H9 (cell line): ENCODE results near the gene PAM. TPM values are rescaled to one million over a fixed set of nuclear protein-coding genes. Genes with fewer than 3 reads are reported as not detected.

Source experiments
- DNase-seq: peaks from one replicate; pipeline ENCODE4 v3.0.0-alpha.2; 2017
- H2AFZ ChIP-seq: one replicate; pipeline ENCODE4 v1.6.1; 2013; ENCODE audit warnings: mild to moderate bottlenecking, low read length, control low read depth, moderate library complexity
- H2AK5ac ChIP-seq: 2 replicates; pipeline ENCODE4 v1.6.1; 2013; ENCODE audit warnings: low read length, control low read depth, mixed read lengths; ENCODE audit not compliant: insufficient read length
- H2BK120ac ChIP-seq: one replicate; pipeline ENCODE4 v1.6.1; 2013; ENCODE audit warnings: low read depth, mild to moderate bottlenecking, low read length, control low read depth, inconsistent platforms; ENCODE audit not compliant: poor library complexity, severe bottlenecking
- H2BK12ac ChIP-seq: 2 replicates; pipeline ENCODE4 v1.6.1; 2013; ENCODE audit warnings: low read length, control low read depth, mixed read lengths, low read depth; ENCODE audit not compliant: insufficient read length
- H2BK15ac ChIP-seq: 2 replicates; pipeline ENCODE4 v1.6.1; 2013; ENCODE audit warnings: low read depth, low read length, control low read depth
- H2BK20ac ChIP-seq: one replicate; pipeline ENCODE4 v1.6.1; 2013; ENCODE audit warnings: low read depth, mild to moderate bottlenecking, low read length, control low read depth, inconsistent platforms; ENCODE audit not compliant: poor library complexity, severe bottlenecking
- H2BK5ac ChIP-seq: 2 replicates; pipeline ENCODE4 v1.6.1; 2013; ENCODE audit warnings: low read length, control low read depth, mixed read lengths; ENCODE audit not compliant: insufficient read length
- H3K14ac ChIP-seq: 2 replicates; pipeline ENCODE4 v1.6.1; 2013; ENCODE audit warnings: low read length, control low read depth; ENCODE audit not compliant: insufficient read depth
- H3K18ac ChIP-seq: 2 replicates; pipeline ENCODE4 v1.6.1; 2013; ENCODE audit warnings: low read depth, mild to moderate bottlenecking, mixed read lengths, low read length, control low read depth; ENCODE audit not compliant: insufficient read length
- H3K23ac ChIP-seq: 2 replicates; pipeline ENCODE4 v1.6.1; 2013; ENCODE audit warnings: low read length, control low read depth, mixed read lengths, low read depth; ENCODE audit not compliant: insufficient read length
- H3K23me2 ChIP-seq: 2 replicates; pipeline ENCODE4 v1.6.1; 2013; ENCODE audit warnings: low read depth, mild to moderate bottlenecking, mixed read lengths, low read length, control low read depth; ENCODE audit not compliant: insufficient read length, poor library complexity, severe bottlenecking
- H3K27ac ChIP-seq: 2 replicates; pipeline ENCODE4 v1.5.1; 2013; ENCODE audit warnings: low read length, control low read depth, mixed read lengths, low read depth; ENCODE audit not compliant: insufficient read length
- H3K27me3 ChIP-seq: 2 replicates; pipeline ENCODE4 v1.6.1; 2013; ENCODE audit warnings: low read length, control low read depth, inconsistent platforms; ENCODE audit not compliant: insufficient read depth
- H3K4ac ChIP-seq: 2 replicates; pipeline ENCODE4 v1.6.1; 2013; ENCODE audit warnings: low read depth, mild to moderate bottlenecking, control low read depth, inconsistent platforms, low read length, moderate library complexity
- H3K4me1 ChIP-seq: 2 replicates; pipeline ENCODE4 v1.6.1; 2013; ENCODE audit warnings: low read length, control low read depth, inconsistent platforms; ENCODE audit not compliant: insufficient read depth
- H3K4me2 ChIP-seq: 2 replicates; pipeline ENCODE4 v1.6.1; 2013; ENCODE audit warnings: low read length, control low read depth, mixed read lengths; ENCODE audit not compliant: insufficient read length, insufficient read depth
- H3K56ac ChIP-seq: 2 replicates; pipeline ENCODE4 v1.6.1; 2013; ENCODE audit warnings: low read depth, mild to moderate bottlenecking, mixed read lengths, low read length, control low read depth; ENCODE audit not compliant: insufficient read length
- H3K79me1 ChIP-seq: 2 replicates; pipeline ENCODE4 v1.6.1; 2013; ENCODE audit warnings: low read depth, mild to moderate bottlenecking, moderate library complexity, low read length, control low read depth, inconsistent platforms; ENCODE audit not compliant: insufficient read depth, poor library complexity, severe bottlenecking
- H3K79me2 ChIP-seq: 2 replicates; pipeline ENCODE4 v1.6.1; 2013; ENCODE audit warnings: low read length, control low read depth, inconsistent platforms; ENCODE audit not compliant: insufficient read depth
- H3K9ac ChIP-seq: 2 replicates; pipeline ENCODE4 v1.6.1; 2013; ENCODE audit warnings: low read length, control low read depth, mixed read lengths; ENCODE audit not compliant: insufficient read length; ENCODE audit errors: extremely low read depth
- H3K9me3 ChIP-seq: one replicate; pipeline ENCODE4 v1.6.1; 2013; ENCODE audit warnings: low read depth, low read length, inconsistent platforms; ENCODE audit not compliant: control insufficient read depth
- H3T11ph ChIP-seq: one replicate; pipeline ENCODE4 v1.6.1; 2013; ENCODE audit warnings: mild to moderate bottlenecking, low read length, control low read depth, inconsistent platforms
- H4K20me1 ChIP-seq: one replicate; pipeline ENCODE4 v1.6.1; 2013; ENCODE audit not compliant: control insufficient read depth, insufficient read length, insufficient read depth
- H4K5ac ChIP-seq: 2 replicates; pipeline ENCODE4 v1.6.1; 2013; ENCODE audit warnings: low read depth, mild to moderate bottlenecking, mixed read lengths, low read length, control low read depth; ENCODE audit not compliant: insufficient read length
- H4K8ac ChIP-seq: replicated peaks from 2 replicates; pipeline ENCODE4 v1.6.1; 2013; ENCODE audit warnings: low read length, control low read depth, mixed read lengths, low read depth; ENCODE audit not compliant: insufficient read length
- H4K91ac ChIP-seq: 2 replicates; pipeline ENCODE4 v1.6.1; 2013; ENCODE audit warnings: low read depth, mild to moderate bottlenecking, moderate library complexity, mixed read lengths, low read length, control low read depth; ENCODE audit not compliant: insufficient read length
- H3K27ac Mint-ChIP-seq, 3 experiments: 2 replicates in 2 of 3; 3 replicates in 1 of 3; pipeline ENCODE4 v1.8.0; 2020 to 2021; ENCODE audit warnings: mixed read lengths in 3 of 3, mild to moderate bottlenecking in 1 of 3, moderate library complexity in 1 of 3
- H3K27me3 Mint-ChIP-seq: 2 replicates; pipeline ENCODE4 v1.8.0; 2021; ENCODE audit warnings: low read depth, mild to moderate bottlenecking, moderate library complexity, mixed read lengths
- H3K36me3 Mint-ChIP-seq, 3 experiments: 2 replicates in 2 of 3; 3 replicates in 1 of 3; pipeline ENCODE4 v1.8.0; 2020 to 2021; ENCODE audit warnings: low read depth in 3 of 3, mixed read lengths in 3 of 3; ENCODE audit not compliant: insufficient read depth in 1 of 3
- H3K4me1 Mint-ChIP-seq, 2 experiments: 2 replicates each; pipeline ENCODE4 v1.8.0; 2020; ENCODE audit warnings: mixed read lengths in 2 of 2
- H3K4me3 Mint-ChIP-seq, 2 experiments: 2 replicates in 1 of 2; 3 replicates in 1 of 2; pipeline ENCODE4 v1.8.0; 2020 to 2021; ENCODE audit warnings: mild to moderate bottlenecking in 2 of 2, mixed read lengths in 2 of 2, moderate library complexity in 1 of 2
- H3K9me3 Mint-ChIP-seq, 2 experiments: 2 replicates in 1 of 2; 3 replicates in 1 of 2; pipeline ENCODE4 v1.8.0; 2020; ENCODE audit warnings: mild to moderate bottlenecking in 2 of 2, mixed read lengths in 2 of 2, moderate library complexity in 1 of 2
- WGBS: extraction: QIAGEN DNeasy Blood & Tissue Kit; methylation state at CpG from one replicate; pipeline ENCODE4 v1.1.7; 2013; ENCODE audit warnings: missing lambda C conversion rate, low lambda C conversion rate, mixed read lengths; ENCODE audit not compliant: insufficient read length; ENCODE audit errors: extremely low coverage; 5-methylcytosine and 5-hydroxymethylcytosine counted together
- total RNA-seq: library from RNA; stranded (reverse); gene quantifications from 2 replicates; pipeline ENCODE4 v1.2.1, GENCODE V29; 2021
- TF ChIP-seq, protein P1 (sequence below): fragments of 200-600 bp; sonication (generic); conservative IDR thresholded peaks from 3 replicates; pipeline ENCODE4 v1.8.0; 2021; ENCODE audit warnings: antibody characterized with exemption, mild to moderate bottlenecking

PAM gene
- total RNA-seq, 1 experiment from 2014 or later = 31.5 TPM

DNA sequence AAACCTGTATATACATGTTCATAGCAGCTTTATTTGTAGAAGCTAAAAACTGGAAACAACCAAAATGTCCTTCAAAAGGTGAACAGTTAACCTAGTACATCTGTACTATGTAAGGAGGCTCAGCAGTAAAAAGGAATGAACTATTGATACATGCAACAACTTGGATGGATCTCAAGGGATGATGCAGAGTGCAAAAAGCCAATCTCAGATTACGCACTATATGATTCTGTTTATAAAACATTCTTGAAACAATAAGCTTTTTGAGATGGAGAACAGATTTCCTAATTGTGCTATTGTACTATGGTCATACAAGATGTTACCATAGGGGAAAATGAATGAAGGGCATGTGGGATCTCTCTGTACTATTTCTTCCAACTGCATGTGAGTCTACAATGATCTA is 88.9 kb downstream of the PAM start:
- H3T11ph ChIP-seq = no peak overlapping the region
- no peak overlapping the region for H4K8ac ChIP-seq
- no peak overlapping the region for H3K9ac ChIP-seq
- no peak overlapping the region for H4K91ac ChIP-seq
- no peaks in the 10 kb centered on the region; the same call in 1 of the 2 replicates for H3K4me1 ChIP-seq
- no CpG with 5 or more reads among the region's 1 CpG for WGBS
- no peak overlapping the region for H2AFZ ChIP-seq
- no peak for DNase-seq
- H2BK20ac ChIP-seq = no peak overlapping the region
- no peak overlapping the region for H3K4ac ChIP-seq
- H4K5ac ChIP-seq = no peak overlapping the region
- H3K14ac ChIP-seq = no peak overlapping the region
- H3K79me1 ChIP-seq = no peaks in the 10 kb centered on the region
- no peak overlapping the region for H2BK5ac ChIP-seq
- no peak overlapping the region for H2BK12ac ChIP-seq
- H3K23ac ChIP-seq = no peak overlapping the region
- no peak overlapping the region for H2BK120ac ChIP-seq
- no peaks in the 10 kb centered on the region for H3K9me3 ChIP-seq
- no peaks in the 10 kb centered on the region for H4K20me1 ChIP-seq
- no peak overlapping the region for H3K4me3 Mint-ChIP-seq
- no peaks in the 10 kb centered on the region for H3K4me1 Mint-ChIP-seq
- no peak overlapping the region for H2AK5ac ChIP-seq
- no peaks in the 10 kb centered on the region for H3K23me2 ChIP-seq
- no peaks in the 10 kb centered on the region for H3K27me3 ChIP-seq
- no peaks in the 10 kb centered on the region for H3K27me3 Mint-ChIP-seq
- no peak overlapping the region for H3K27ac Mint-ChIP-seq
- H3K9me3 Mint-ChIP-seq = peaks cover 3% of the 10 kb centered on the region in 2 experiments; a peak in 3 of 5 replicates
- H2BK15ac ChIP-seq = no peak overlapping the region
- H3K36me3 Mint-ChIP-seq = peaks cover 0 to 4% (median 1%) of the 10 kb centered on the region in 3 experiments; a peak in 4 of 7 replicates
- no peak overlapping the region for H3K18ac ChIP-seq
- H3K27ac ChIP-seq = no peak overlapping the region
- H3K79me2 ChIP-seq = 0 out of 2 replicates have a peak, but pooled peaks cover 1% of the 10 kb centered on the region
- no peak overlapping the region for H3K4me2 ChIP-seq
- TF ChIP-seq, protein P1, sequence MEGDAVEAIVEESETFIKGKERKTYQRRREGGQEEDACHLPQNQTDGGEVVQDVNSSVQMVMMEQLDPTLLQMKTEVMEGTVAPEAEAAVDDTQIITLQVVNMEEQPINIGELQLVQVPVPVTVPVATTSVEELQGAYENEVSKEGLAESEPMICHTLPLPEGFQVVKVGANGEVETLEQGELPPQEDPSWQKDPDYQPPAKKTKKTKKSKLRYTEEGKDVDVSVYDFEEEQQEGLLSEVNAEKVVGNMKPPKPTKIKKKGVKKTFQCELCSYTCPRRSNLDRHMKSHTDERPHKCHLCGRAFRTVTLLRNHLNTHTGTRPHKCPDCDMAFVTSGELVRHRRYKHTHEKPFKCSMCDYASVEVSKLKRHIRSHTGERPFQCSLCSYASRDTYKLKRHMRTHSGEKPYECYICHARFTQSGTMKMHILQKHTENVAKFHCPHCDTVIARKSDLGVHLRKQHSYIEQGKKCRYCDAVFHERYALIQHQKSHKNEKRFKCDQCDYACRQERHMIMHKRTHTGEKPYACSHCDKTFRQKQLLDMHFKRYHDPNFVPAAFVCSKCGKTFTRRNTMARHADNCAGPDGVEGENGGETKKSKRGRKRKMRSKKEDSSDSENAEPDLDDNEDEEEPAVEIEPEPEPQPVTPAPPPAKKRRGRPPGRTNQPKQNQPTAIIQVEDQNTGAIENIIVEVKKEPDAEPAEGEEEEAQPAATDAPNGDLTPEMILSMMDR = no peak
- no peak overlapping the region for H3K56ac ChIP-seq
